Uterus (tissue), 4 donors: ENCODE measurements around the gene CNFN. TPM values are rescaled to one million over a fixed set of nuclear protein-coding genes. Genes with fewer than 3 reads are reported as not detected.

Source experiments
- DNase-seq, 2 donors: peaks; one replicate each; pipeline ENCODE4 v3.0.0-alpha.2; 2019 to 2020
- H3K27ac ChIP-seq, 2 donors: fragments of 200-600 bp; sonication (generic); 1 replicate in 1 of 2; 2 replicates in 1 of 2; pipeline ENCODE4 v1.5.1; 2016 to 2018
- H3K27me3 ChIP-seq, 2 donors: fragments of 200-600 bp; sonication (generic); one replicate each; pipeline ENCODE4 v1.5.1; 2018 to 2019; ENCODE audit warnings: control low read depth in 1 of 2
- H3K36me3 ChIP-seq, 2 donors: fragments of 200-600 bp; sonication (generic); one replicate each; pipeline ENCODE4 v1.5.1; 2019; ENCODE audit warnings: control low read depth in 1 of 2
- H3K4me1 ChIP-seq, 2 donors: fragments of 200-600 bp; sonication (generic); one replicate each; pipeline ENCODE4 v1.5.1; 2018 to 2019; ENCODE audit warnings: control low read depth in 1 of 2
- H3K4me3 ChIP-seq, 2 donors: fragments of 200-600 bp; sonication (generic); 1 replicate in 1 of 2; 2 replicates in 1 of 2; pipeline ENCODE4 v1.5.1; 2018 to 2019; ENCODE audit warnings: mild to moderate bottlenecking in 1 of 2
- H3K9me3 ChIP-seq, 2 donors: fragments of 200-600 bp; sonication (generic); one replicate each; pipeline ENCODE4 v1.5.1; 2019; ENCODE audit warnings: control low read depth in 1 of 2
- POLR2A ChIP-seq, 2 donors: fragments of 450-650 bp; IDR thresholded peaks; one replicate each; pipeline ENCODE4 v1.6.1; 2016; ENCODE audit warnings: antibody characterized with exemption in 2 of 2, mild to moderate bottlenecking in 1 of 2, moderate library complexity in 1 of 2
- intact Hi-C: fragments of 100-400 bp; cut with DNase I; formaldehyde crosslinking; loops from one replicate; pipeline ENCODE4 v1.15.1; 2023; ENCODE audit warnings: low total_unique reads
- total RNA-seq, 4 donors: library from RNA; depleted of rRNA in 3 of 4; stranded (reverse); fragments of >200 nt in 3 of 4; gene quantifications; one replicate each; pipeline versions ENCODE4 v1.1.0 to v1.2.4, GENCODE V29; 2014 to 2023
- TF ChIP-seq, protein P1 (sequence below), 4 experiments: fragments of 200-600 bp in 2 of 4; fragments of 450-650 bp in 2 of 4; sonication (generic) in 2 of 4; IDR thresholded peaks; one replicate each; pipeline ENCODE4 v1.5.1; 2016 to 2019; ENCODE audit warnings: antibody characterized with exemption in 4 of 4, mild to moderate bottlenecking in 2 of 4, moderate library complexity in 1 of 4
- donor health status: DM: yes; HTN: yes; CAD: no.

The CNFN gene
- total RNA-seq, 4 donors from 2014 or later = 2.6 TPM; not detected in 3

DNA sequence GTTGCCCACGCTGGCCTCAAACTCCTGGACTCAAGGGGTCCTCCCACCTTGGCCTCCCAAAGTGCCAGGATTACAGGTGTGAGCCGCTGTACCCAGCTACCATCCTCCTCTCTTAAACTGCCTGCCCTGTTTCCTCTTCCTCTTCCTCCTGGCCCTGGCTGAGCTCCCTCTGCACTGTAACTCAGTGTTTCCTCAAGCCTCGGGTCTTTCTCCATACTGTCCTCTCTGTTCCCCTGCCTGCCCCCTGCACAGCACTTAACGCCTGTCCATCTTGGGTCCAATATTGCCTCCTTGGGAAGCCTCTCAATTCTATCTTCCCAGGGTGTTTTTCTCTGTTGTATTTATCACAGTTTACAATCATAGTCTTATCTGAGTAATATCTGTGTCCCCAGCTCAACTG is 31.0 kb upstream of the CNFN start:
- no peaks in the 10 kb centered on the region for H3K27me3 ChIP-seq
- no peaks in the 10 kb centered on the region for H3K36me3 ChIP-seq
- intact Hi-C loops = no loop called here
- H3K4me1 ChIP-seq = peaks cover 0 to 6% of the 10 kb centered on the region in 2 donors
- no peak overlapping the region for H3K4me3 ChIP-seq
- no peak for TF ChIP-seq POLR2A (IDR thresholded peaks at IDR 0.05)
- TF ChIP-seq, protein P1, sequence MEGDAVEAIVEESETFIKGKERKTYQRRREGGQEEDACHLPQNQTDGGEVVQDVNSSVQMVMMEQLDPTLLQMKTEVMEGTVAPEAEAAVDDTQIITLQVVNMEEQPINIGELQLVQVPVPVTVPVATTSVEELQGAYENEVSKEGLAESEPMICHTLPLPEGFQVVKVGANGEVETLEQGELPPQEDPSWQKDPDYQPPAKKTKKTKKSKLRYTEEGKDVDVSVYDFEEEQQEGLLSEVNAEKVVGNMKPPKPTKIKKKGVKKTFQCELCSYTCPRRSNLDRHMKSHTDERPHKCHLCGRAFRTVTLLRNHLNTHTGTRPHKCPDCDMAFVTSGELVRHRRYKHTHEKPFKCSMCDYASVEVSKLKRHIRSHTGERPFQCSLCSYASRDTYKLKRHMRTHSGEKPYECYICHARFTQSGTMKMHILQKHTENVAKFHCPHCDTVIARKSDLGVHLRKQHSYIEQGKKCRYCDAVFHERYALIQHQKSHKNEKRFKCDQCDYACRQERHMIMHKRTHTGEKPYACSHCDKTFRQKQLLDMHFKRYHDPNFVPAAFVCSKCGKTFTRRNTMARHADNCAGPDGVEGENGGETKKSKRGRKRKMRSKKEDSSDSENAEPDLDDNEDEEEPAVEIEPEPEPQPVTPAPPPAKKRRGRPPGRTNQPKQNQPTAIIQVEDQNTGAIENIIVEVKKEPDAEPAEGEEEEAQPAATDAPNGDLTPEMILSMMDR (IDR thresholded peaks at IDR 0.05) = no peak
- DNase-seq = no peak
- peak overlapping the region; percentile 37 to 48 for H3K27ac ChIP-seq
- H3K9me3 ChIP-seq = no peaks in the 10 kb centered on the region

DNA sequence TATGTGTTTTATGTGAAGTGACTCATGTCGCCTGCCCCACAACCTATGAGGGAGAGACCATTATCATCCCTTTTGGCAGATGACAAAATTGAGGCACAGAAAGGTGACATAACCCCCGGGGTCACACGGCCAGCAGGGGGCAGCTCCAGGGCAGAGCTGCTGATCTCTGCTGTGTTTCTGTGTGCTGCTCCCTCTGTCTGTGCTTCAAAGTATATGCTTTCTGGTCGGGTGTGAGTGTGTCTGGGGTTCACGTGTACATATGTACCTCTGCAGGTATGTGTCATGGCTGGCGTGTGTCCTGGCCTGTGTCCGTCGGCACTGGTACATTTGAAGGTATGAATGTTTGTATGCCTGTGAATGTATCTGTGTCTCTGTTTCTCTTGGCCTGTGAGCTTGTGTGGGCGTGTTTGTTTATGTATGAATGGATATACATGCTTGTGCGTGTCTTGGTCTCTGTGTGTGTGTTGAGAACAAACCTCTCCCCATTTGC is 30.0 kb upstream of the CNFN start:
- Histone ChIP-seq H3K27me3 (no peaks in the 10 kb centered on the region), H3K4me3 (no peak overlapping the region), H3K9me3 (no peaks in the 10 kb centered on the region), H3K4me1 (peaks cover 0 to 6% of the 10 kb centered on the region in 2 donors), H3K36me3 (no peaks in the 10 kb centered on the region), H3K27ac (peak overlapping the region in 1 of 2 donors; percentile 37)
- intact Hi-C loops = no loop called here
- DNase-seq = no peak
- TF ChIP-seq, protein P1 (IDR thresholded peaks at IDR 0.05) = peak in 1 of 4 experiments; percentile 31
- TF ChIP-seq POLR2A (IDR thresholded peaks at IDR 0.05) = no peak

DNA sequence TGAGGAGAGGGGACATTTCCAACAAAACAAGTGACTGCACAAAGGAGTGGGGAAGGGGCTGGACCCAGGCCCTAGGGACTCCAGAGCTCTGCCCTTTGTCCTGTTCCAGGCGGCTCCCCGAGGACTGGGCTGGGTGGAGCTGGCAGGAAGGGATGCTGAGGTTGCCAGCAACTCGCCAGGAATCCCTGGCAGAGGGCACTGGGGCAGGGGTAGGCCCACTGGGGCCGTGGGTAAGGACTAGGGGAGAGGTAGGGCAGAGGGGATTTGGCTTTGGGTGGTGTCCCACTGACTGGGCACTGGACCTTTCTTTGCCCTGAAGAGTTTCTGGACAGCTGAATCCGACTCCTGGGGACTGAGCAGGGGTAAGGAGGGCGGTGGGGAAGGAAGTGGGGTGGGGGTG is 29.2 kb upstream of the CNFN start:
- Histone ChIP-seq H3K4me3 (no peak overlapping the region), H3K27me3 (no peaks in the 10 kb centered on the region), H3K27ac (peak overlapping the region; percentile 1 to 41), H3K36me3 (no peaks in the 10 kb centered on the region), H3K4me1 (peaks cover 0 to 6% of the 10 kb centered on the region in 2 donors), H3K9me3 (no peaks in the 10 kb centered on the region)
- TF ChIP-seq POLR2A (IDR thresholded peaks at IDR 0.05) = no peak
- TF ChIP-seq, protein P1 (IDR thresholded peaks at IDR 0.05) = no peak
- intact Hi-C loops = no loop called here
- no peak for DNase-seq

DNA sequence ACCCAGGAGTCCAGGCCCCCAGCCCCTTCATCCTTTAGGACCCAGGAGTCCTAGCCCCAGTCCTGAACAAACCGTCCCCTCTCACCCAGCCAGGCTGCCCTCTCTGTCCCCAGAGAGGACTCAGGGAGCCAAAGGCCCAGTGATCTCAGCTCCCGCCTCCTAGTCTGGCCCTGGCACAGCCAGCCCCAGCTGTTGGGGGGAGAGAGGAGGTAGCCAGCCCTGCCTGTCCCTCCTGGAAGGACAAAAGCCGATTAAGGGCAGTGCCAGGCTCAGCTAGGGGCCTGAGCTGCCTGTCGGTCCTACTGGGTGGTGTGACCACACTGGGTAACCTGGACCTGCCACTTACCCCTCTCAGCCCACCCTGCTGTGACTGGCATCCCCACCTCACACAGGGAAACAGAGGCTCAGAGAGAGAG is 22.6 kb upstream of the CNFN start:
- intact Hi-C loops = no loop called here
- no peaks in the 10 kb centered on the region for H3K4me1 ChIP-seq
- H3K27ac ChIP-seq = no peak overlapping the region
- no peak overlapping the region for H3K4me3 ChIP-seq
- DNase-seq = no peak
- H3K9me3 ChIP-seq = no peaks in the 10 kb centered on the region
- no peaks in the 10 kb centered on the region for H3K36me3 ChIP-seq
- no peaks in the 10 kb centered on the region for H3K27me3 ChIP-seq
- no peak for TF ChIP-seq POLR2A (IDR thresholded peaks at IDR 0.05)

DNA sequence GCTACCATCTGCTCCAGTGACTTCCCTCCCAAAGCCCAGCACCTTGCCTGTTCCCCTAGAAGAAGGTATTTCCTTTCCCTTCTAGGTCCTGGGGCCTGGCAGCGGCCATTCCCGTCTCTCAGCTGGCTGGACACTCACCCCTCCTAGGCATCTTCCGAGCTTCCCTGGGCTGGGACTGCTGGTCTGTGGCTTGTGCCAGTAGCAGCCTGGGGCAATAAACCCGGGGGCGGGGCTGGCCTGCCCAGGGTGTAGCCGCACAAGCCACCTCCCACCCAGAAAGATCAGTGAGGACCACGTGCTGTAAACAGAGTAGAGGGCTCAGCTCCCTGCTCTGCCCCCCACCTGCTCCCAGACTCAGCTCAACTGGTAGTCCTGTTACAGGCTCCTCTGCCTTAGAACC is 22.1 kb upstream of the CNFN start:
- Histone ChIP-seq H3K4me1 (no peaks in the 10 kb centered on the region), H3K9me3 (no peaks in the 10 kb centered on the region), H3K27ac (no peak overlapping the region), H3K36me3 (no peaks in the 10 kb centered on the region), H3K4me3 (no peak overlapping the region), H3K27me3 (no peaks in the 10 kb centered on the region)
- TF ChIP-seq, protein P1 (IDR thresholded peaks at IDR 0.05) = no peak
- DNase-seq = no peak
- intact Hi-C loops = no loop called here
